ENCODE measurements around the gene THSD7B. TPM values are rescaled to one million over a fixed set of nuclear protein-coding genes. Genes with fewer than 3 reads are reported as not detected.

THSD7B gene
- total RNA-seq, 2 donors from 2014 or later, result 0.19 to 0.49 TPM

- Mint-ChIP-seq H3K4me3 (no peak overlapping the region), H3K9me3 (no peaks in the 10 kb centered on the region), H3K27ac (no peak overlapping the region), H3K27me3 (ENCODE audit: low read depth) (no peaks in the 10 kb centered on the region), H3K4me1 (ENCODE audit: low read depth) (no peaks in the 10 kb centered on the region), H3K36me3 (ENCODE audit: insufficient read depth in 2 of 2) (no peaks in the 10 kb centered on the region)
- ATAC-seq (replicated peaks in 1 of 2) (no peak), DNase-seq (no peak)
Observed at GRCh38 chr2:136990316-136990715, 225.0 kb downstream of the THSD7B start.

- H3K27ac Mint-ChIP-seq, result no peak overlapping the region
- DNase-seq, result no peak
- no peak overlapping the region for H3K4me3 Mint-ChIP-seq
- ATAC-seq (replicated peaks in 1 of 2), result no peak
- no peaks in the 10 kb centered on the region for H3K9me3 Mint-ChIP-seq
- H3K27me3 Mint-ChIP-seq (ENCODE audit: low read depth), result no peaks in the 10 kb centered on the region
- no peaks in the 10 kb centered on the region for H3K36me3 Mint-ChIP-seq (ENCODE audit: insufficient read depth in 2 of 2)
- no peaks in the 10 kb centered on the region for H3K4me1 Mint-ChIP-seq (ENCODE audit: low read depth)
Observed at GRCh38 chr2:136994793-136995192, 229.4 kb downstream of the THSD7B start.

GRCh38 chr2:136997557-136997956, 232.2 kb downstream of the THSD7B start:
- H3K27ac Mint-ChIP-seq, result no peak overlapping the region
- DNase-seq, result no peak
- H3K36me3 Mint-ChIP-seq (ENCODE audit: insufficient read depth in 2 of 2), result no peaks in the 10 kb centered on the region
- no peaks in the 10 kb centered on the region for H3K4me1 Mint-ChIP-seq (ENCODE audit: low read depth)
- no peaks in the 10 kb centered on the region for H3K27me3 Mint-ChIP-seq (ENCODE audit: low read depth)
- no peak overlapping the region for H3K4me3 Mint-ChIP-seq
- H3K9me3 Mint-ChIP-seq, result no peaks in the 10 kb centered on the region
- no peak for ATAC-seq (replicated peaks in 1 of 2)

GRCh38 chr2:137000811-137001210, 235.5 kb downstream of the THSD7B start:
- Mint-ChIP-seq H3K27ac (no peak overlapping the region), H3K4me3 (no peak overlapping the region), H3K36me3 (ENCODE audit: insufficient read depth in 2 of 2) (no peaks in the 10 kb centered on the region), H3K9me3 (no peaks in the 10 kb centered on the region), H3K27me3 (ENCODE audit: low read depth) (no peaks in the 10 kb centered on the region), H3K4me1 (ENCODE audit: low read depth) (no peaks in the 10 kb centered on the region)
- no peak for ATAC-seq (replicated peaks in 1 of 2)
- DNase-seq, result no peak

DNA sequence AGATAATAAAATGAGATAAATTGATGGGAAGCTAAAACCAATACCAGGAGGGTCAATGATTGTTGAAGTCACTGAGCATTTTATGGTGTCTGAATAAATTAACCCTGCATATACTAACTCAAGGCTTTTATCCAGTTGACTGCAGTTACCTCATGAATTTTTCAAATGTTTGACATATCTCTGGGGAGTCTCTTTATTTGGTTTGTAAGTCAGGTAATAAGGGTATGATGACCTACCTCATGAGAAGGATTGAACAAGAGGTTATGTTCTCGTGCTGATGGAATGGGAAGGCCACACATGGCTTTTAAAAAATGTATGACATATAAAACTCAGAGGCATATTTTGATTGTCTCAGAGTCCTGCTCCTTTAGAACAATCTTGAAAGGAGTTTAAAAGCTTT, 237.6 kb downstream of the THSD7B start:
- Mint-ChIP-seq H3K27me3 (ENCODE audit: low read depth) (no peaks in the 10 kb centered on the region), H3K9me3 (no peaks in the 10 kb centered on the region), H3K27ac (no peak overlapping the region), H3K36me3 (ENCODE audit: insufficient read depth in 2 of 2) (no peaks in the 10 kb centered on the region), H3K4me3 (no peak overlapping the region), H3K4me1 (ENCODE audit: low read depth) (no peaks in the 10 kb centered on the region)
- ATAC-seq (replicated peaks in 1 of 2) (no peak), DNase-seq (no peak)

- Mint-ChIP-seq H3K4me3 (no peak overlapping the region), H3K27me3 (ENCODE audit: low read depth) (no peaks in the 10 kb centered on the region), H3K36me3 (ENCODE audit: insufficient read depth in 2 of 2) (no peaks in the 10 kb centered on the region)
Observed at GRCh38 chr2:137005210-137005609, 239.9 kb downstream of the THSD7B start.

GRCh38 chr2:137007938-137008337, 242.6 kb downstream of the THSD7B start:
- Mint-ChIP-seq H3K27ac (no peak overlapping the region), H3K36me3 (ENCODE audit: insufficient read depth in 2 of 2) (no peaks in the 10 kb centered on the region), H3K4me3 (no peak overlapping the region), H3K4me1 (ENCODE audit: low read depth) (no peaks in the 10 kb centered on the region), H3K9me3 (peaks cover 0 to 2% of the 10 kb centered on the region in 2 donors), H3K27me3 (ENCODE audit: low read depth) (no peaks in the 10 kb centered on the region)
- no peak for ATAC-seq (replicated peaks in 1 of 2)
- no peak for DNase-seq

More at GRCh38 chr2:137005210-137005609, 239.9 kb downstream of the THSD7B start:
- ATAC-seq (replicated peaks in 1 of 2) (no peak), DNase-seq (no peak)
- H3K4me1 Mint-ChIP-seq (ENCODE audit: low read depth), result no peaks in the 10 kb centered on the region
- no peaks in the 10 kb centered on the region for H3K9me3 Mint-ChIP-seq
- no peak overlapping the region for H3K27ac Mint-ChIP-seq

DNA sequence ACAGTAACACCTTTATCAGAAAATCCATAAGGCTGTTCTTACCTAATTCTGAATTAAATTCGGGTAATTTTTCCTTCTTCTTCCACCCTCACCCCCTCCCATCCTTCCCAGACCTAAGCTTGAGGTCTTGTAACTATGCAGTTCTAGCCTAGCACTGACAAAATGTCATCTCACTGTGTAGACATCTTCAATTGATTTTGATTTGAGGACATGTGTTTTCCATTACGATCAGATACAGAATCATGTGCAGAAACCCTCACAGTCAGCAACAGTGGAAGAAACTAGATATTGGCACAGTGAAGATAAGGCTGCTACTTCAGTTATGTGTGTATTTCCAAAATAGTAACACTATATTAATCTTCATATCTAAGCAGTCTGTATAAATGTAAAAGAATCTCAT, 244.6 kb downstream of the THSD7B start:
- no peak overlapping the region for H3K4me3 Mint-ChIP-seq
- no peaks in the 10 kb centered on the region for H3K4me1 Mint-ChIP-seq (ENCODE audit: low read depth)
- H3K36me3 Mint-ChIP-seq (ENCODE audit: insufficient read depth in 2 of 2), result no peaks in the 10 kb centered on the region
- H3K27ac Mint-ChIP-seq, result no peak overlapping the region
- DNase-seq, result no peak
- H3K9me3 Mint-ChIP-seq, result peaks cover 0 to 2% of the 10 kb centered on the region in 2 donors
- no peaks in the 10 kb centered on the region for H3K27me3 Mint-ChIP-seq (ENCODE audit: low read depth)
- ATAC-seq (replicated peaks in 1 of 2), result no peak

DNA sequence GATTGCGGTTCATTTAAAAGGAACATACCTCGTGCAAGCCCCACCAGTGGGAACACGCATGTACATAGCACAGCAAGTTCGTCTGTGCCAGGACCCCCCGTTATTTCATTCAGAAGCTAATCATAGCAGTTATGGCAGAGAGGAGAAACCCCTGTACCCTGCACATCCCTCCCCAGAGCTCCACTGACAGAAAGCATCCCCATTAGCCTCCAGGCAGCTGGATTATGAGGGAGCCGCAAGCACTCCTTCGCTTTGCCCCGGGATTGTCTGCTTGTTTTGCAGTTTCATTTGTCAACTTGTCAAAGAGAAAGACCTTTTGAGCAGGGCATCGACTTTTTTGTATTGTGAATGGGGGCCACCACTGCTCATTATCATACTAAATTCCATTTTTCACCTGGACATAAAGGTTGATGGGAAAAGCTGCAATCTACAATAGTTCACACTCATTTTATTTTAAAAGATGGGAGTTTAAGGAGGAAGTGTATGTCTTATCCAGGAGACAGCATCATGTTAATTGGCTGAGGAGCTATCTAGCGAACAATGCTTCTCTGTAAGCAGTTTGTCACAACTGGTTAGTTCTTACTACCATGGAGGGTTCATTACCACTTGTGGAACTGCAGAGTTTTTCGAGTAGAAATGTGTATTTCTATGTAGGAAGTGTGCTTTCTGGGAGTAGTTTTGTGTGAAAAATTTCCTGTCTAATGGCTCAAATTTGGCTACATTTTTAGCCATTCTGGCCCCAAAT, 255.3 kb downstream of the THSD7B start:
- H3K9me3 Mint-ChIP-seq, result peaks cover 0 to 2% of the 10 kb centered on the region in 2 donors
- ATAC-seq (replicated peaks in 1 of 2) (no peak), DNase-seq (no peak)
- no peaks in the 10 kb centered on the region for H3K27me3 Mint-ChIP-seq (ENCODE audit: low read depth)
- no peaks in the 10 kb centered on the region for H3K36me3 Mint-ChIP-seq (ENCODE audit: insufficient read depth in 2 of 2)
- no peak overlapping the region for H3K27ac Mint-ChIP-seq
- no peaks in the 10 kb centered on the region for H3K4me1 Mint-ChIP-seq (ENCODE audit: low read depth)
- no peak overlapping the region for H3K4me3 Mint-ChIP-seq

DNA sequence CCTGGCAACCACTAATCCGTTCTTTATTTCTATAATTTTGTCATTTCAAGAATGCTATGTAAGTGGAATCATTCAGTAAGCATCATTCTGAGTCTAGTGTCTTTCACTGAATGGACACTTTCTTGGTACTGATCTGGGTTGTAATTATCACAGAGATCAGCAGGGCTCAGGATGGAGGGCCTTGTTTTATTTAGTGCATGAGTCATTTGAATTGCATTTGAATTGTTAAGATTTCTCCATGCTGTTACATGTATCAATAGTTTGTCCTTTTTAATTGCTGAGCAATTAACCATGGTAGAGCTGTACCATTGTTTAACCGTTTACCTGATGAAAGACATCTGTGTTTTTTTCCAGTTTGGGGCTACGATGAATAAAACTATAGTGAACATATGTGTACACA, 256.4 kb downstream of the THSD7B start:
- no peaks in the 10 kb centered on the region for H3K4me1 Mint-ChIP-seq (ENCODE audit: low read depth)
- no peak for ATAC-seq (replicated peaks in 1 of 2)
- peaks cover 0 to 2% of the 10 kb centered on the region in 2 donors for H3K9me3 Mint-ChIP-seq
- no peak overlapping the region for H3K27ac Mint-ChIP-seq
- no peaks in the 10 kb centered on the region for H3K27me3 Mint-ChIP-seq (ENCODE audit: low read depth)
- no peak overlapping the region for H3K4me3 Mint-ChIP-seq
- DNase-seq, result no peak
- no peaks in the 10 kb centered on the region for H3K36me3 Mint-ChIP-seq (ENCODE audit: insufficient read depth in 2 of 2)

- H3K36me3 Mint-ChIP-seq (ENCODE audit: insufficient read depth in 2 of 2), result no peaks in the 10 kb centered on the region
- peaks cover 0 to 2% of the 10 kb centered on the region in 2 donors for H3K9me3 Mint-ChIP-seq
- no peak overlapping the region for H3K27ac Mint-ChIP-seq
- no peaks in the 10 kb centered on the region for H3K27me3 Mint-ChIP-seq (ENCODE audit: low read depth)
- no peak for DNase-seq
- H3K4me3 Mint-ChIP-seq, result no peak overlapping the region
- no peaks in the 10 kb centered on the region for H3K4me1 Mint-ChIP-seq (ENCODE audit: low read depth)
- ATAC-seq (replicated peaks in 1 of 2), result no peak
Observed at GRCh38 chr2:137023205-137023604, 257.9 kb downstream of the THSD7B start.

DNA sequence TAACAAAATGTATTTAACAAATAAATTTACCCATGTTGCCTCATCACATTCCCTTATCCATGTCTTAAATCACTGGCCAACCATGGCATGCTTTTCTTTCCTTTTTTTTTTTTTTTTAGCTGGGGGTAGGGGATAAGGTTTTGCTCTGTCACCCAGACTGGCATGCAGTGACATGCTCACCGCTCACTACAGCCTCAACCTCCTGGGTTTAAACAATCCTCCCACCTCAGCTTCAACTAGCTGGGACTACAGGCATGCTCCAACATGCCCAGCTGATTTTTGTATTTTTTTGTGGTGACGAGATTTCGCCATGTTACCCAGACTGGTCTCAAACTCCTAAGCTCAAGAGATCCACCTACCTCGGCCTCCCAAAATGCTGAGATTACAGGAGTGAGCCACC, 266.4 kb downstream of the THSD7B start:
- Mint-ChIP-seq H3K27me3 (ENCODE audit: low read depth) (no peaks in the 10 kb centered on the region), H3K9me3 (peaks cover 2% of the 10 kb centered on the region in 2 donors), H3K27ac (no peak overlapping the region), H3K4me1 (ENCODE audit: low read depth) (no peaks in the 10 kb centered on the region), H3K4me3 (no peak overlapping the region), H3K36me3 (ENCODE audit: insufficient read depth in 2 of 2) (no peaks in the 10 kb centered on the region)
- no peak for DNase-seq
- ATAC-seq (replicated peaks in 1 of 2), result no peak

DNA sequence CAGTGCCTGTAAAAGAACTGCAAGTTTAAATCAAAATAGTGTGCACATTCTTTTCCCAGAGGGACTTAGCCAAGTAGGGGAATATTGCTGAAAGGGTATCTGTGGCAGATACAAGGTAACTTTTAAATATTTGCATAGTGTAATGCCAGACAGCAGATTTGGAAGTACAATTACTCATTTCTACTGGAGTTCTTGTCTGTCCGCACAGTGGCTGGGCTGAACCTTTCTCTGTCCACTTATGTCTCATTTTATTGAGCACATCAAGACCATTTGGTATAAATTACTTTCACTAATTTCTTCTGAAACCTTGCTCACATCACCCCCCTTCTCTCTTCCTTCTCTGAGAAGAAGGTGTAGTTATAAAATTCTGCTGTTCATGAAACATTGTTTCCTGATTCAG, 271.3 kb downstream of the THSD7B start:
- no peaks in the 10 kb centered on the region for H3K27me3 Mint-ChIP-seq (ENCODE audit: low read depth)
- DNase-seq (no peak), ATAC-seq (replicated peaks in 1 of 2) (no peak)
- no peak overlapping the region for H3K4me3 Mint-ChIP-seq
- H3K27ac Mint-ChIP-seq, result no peak overlapping the region
- H3K4me1 Mint-ChIP-seq (ENCODE audit: low read depth), result no peaks in the 10 kb centered on the region
- no peaks in the 10 kb centered on the region for H3K36me3 Mint-ChIP-seq (ENCODE audit: insufficient read depth in 2 of 2)
- H3K9me3 Mint-ChIP-seq, result peaks cover 2% of the 10 kb centered on the region in 2 donors

- H3K27ac Mint-ChIP-seq, result no peak overlapping the region
- ATAC-seq (replicated peaks in 1 of 2) (no peak), DNase-seq (no peak)
- no peak overlapping the region for H3K4me3 Mint-ChIP-seq
- no peaks in the 10 kb centered on the region for H3K4me1 Mint-ChIP-seq (ENCODE audit: low read depth)
- no peaks in the 10 kb centered on the region for H3K27me3 Mint-ChIP-seq (ENCODE audit: low read depth)
- H3K36me3 Mint-ChIP-seq (ENCODE audit: insufficient read depth in 2 of 2), result no peaks in the 10 kb centered on the region
- H3K9me3 Mint-ChIP-seq, result no peaks in the 10 kb centered on the region
Observed at GRCh38 chr2:137039482-137040152, 274.3 kb downstream of the THSD7B start.
